ENCODE results near the gene HOGA1.
"Not testable (repeated sequence)": the region's sequence is repeated elsewhere in the genome, so short reads cannot be mapped to it uniquely, and the experiment has no call there.

Gene HOGA1

GRCh38 chr10:97599272-97599619, 15.1 kb downstream of the HOGA1 start:
- Histone ChIP-seq H3K4me3 (no peak overlapping the region), H3K27ac (no peak overlapping the region)

GRCh38 chr10:97600616-97601015, 16.4 kb downstream of the HOGA1 start:
- Histone ChIP-seq H3K27ac (no peak overlapping the region), H3K4me3 (no peak overlapping the region)

DNA sequence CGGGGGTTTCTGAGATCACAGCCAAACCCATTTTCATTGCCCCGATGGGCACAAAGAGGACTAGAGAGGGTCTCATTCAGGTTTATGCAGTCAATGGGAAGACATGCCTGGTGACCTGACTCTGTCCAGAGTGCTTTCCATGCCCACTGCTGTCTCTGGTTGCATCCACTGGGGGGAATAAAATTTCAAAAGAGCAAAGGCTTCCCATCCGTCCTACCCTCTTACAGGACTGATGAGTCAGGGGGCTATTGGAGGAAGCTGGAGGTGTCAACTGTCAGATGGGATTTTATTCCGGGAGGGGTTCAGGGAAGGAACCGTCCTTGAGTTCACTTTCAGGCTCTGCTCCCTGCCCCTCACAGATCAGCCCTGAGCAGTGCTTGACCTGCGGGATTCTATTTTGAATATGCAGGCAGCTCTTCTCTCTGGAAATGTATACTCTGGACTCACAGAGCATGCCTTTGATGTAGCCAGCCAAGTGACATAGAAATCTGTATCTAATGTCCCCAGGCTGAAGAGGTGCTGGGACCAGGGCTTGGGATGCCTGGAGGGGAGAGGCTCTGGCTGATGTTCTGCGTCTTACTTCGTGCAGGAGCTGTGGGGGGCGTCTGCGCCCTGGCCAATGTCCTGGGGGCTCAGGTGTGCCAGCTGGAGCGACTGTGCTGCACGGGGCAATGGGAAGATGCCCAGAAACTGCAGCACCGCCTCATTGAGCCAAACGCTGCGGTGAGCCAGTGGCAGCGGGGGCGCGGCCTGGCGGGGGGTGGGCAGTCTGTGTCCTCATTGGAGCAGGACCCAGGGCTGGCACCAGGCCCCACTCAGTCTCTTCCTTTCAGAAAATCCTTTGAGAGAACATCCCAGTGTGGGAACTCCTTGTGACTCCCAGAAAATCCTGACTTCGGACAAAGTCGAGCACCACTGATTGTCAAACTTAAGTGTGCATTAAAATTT, 17.4 kb downstream of the HOGA1 start:
- no peak overlapping the region for H3K27ac ChIP-seq
- H3K4me3 ChIP-seq, result no peak overlapping the region

DNA sequence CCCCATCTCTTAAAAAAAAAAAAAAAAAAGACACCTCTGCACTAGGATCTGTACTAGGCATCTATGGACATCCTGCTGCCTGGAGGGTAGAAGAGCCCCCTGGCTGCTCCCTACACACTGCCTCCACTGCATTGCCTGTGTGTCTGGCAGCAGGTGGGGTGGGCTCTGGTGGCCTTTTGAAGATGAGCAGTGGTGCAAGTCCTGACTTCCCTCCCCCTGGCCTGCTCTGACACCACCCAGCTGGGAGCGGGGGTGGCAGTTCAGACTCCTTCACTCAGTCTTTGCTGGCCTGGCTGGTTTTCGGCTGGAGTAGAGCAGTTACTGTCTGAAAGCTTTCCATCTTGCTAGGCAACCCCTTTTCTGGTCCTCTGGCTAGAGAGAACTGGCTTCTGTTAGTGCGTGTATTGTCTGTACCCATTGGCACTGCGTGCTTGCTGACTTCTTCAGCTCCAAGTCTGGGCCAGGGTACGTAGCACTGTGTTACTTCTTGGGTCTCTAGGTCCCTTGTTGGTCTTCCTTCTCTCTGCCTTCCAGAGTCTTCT, 23.0 kb downstream of the HOGA1 start:
- Histone ChIP-seq H3K27ac (no peak overlapping the region), H3K4me3 (no peak overlapping the region)

- peak overlapping the region in 1 of 21 experiments; percentile 8 for H3K27ac ChIP-seq
- no peak overlapping the region for H3K4me3 ChIP-seq
These were observed 24.9 kb downstream of the HOGA1 start for GRCh38 chr10:97608991-97609561.

DNA sequence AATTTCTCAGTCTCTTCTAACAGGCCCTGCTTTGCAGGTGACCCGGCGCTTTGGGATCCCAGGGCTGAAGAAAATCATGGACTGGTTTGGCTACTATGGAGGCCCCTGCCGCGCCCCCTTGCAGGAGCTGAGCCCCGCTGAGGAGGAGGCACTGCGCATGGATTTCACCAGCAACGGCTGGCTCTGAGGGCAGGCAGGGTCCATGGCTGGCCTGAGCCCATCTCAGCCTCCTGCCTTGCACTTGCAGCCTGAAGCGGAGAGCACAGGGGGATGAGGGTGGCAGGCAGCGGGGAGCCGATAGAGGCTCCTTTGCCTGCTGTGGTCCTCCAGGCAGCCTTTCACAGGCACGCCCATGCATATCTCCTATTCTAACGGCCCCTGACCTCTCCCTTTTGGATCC, 27.3 kb downstream of the HOGA1 start:
- Histone ChIP-seq H3K27ac (no peak overlapping the region), H3K4me3 (no peak overlapping the region)

DNA sequence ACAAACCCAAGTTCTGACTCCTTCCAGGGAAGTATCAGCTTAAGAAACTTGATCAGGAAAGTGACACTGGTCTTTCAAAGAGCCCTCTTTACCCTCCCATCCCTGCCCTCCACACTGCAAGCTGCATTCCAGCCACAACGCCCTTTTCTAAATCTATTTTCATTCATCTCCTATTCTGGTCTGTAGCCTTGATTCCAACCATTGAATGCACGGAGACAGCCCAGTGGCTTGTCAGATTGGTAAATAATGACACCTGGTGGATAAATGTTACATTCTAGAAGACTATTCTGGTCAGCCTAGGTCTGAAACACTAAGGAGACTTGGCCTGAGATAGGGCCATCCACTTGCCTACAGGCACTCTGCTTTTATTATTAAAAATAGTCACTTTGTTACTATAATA, 28.2 kb downstream of the HOGA1 start:
- H3K4me3 ChIP-seq, result no peak overlapping the region
- no peak overlapping the region for H3K27ac ChIP-seq

- no peak overlapping the region for H3K4me3 ChIP-seq
- H3K27ac ChIP-seq, result no peak overlapping the region
These were observed 34.1 kb downstream of the HOGA1 start for GRCh38 chr10:97618285-97618684.

DNA sequence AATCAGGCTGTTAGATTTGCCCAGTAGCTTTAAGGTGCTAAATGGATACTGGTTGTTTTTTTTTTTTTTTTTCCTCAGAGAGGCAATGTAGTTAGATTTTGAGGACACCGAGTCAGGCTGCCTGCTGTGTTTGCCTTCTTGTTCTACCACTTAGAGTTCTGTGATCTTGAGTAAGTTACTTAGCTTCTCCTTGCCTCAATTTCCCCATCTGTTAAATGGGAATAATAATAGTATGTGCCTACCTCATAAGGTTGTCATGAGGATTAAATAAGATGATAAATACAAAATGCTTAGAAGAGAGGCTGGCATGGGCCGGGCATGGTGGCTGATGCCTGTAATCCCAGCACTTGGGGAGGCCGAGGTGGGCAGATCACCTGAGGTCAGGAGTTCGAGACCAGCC, 34.5 kb downstream of the HOGA1 start:
- Histone ChIP-seq H3K27ac (no peak overlapping the region), H3K4me3 (no peak overlapping the region)

DNA sequence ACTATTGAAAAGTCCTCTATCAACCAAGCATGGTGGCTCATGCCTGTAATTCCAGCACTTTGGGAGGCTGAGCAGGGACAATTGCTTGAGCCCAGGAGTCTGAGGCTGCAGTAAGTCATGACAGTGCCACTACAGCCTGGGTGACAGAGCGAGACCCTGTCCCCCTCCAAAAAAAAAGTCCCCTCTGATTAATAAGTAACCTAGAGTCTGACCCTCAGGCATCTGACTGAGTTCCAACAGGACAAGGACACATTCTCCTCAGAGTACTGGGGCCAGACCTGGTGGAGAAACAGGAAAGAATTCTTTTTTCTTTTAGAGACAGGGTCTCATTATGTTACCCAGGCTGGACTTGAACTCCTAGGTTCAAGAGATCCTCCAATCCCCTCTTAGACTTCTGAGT, 39.1 kb downstream of the HOGA1 start:
- Histone ChIP-seq H3K27ac (no peak overlapping the region), H3K4me3 (no peak overlapping the region)

- no peak overlapping the region for H3K4me3 ChIP-seq
- H3K27ac ChIP-seq, result no peak overlapping the region
These were observed 43.5 kb downstream of the HOGA1 start for GRCh38 chr10:97627731-97628130.

- Histone ChIP-seq H3K4me3 (no peak overlapping the region), H3K27ac (no peak overlapping the region)
These were observed 44.0 kb downstream of the HOGA1 start for GRCh38 chr10:97628228-97628627.

- H3K27ac ChIP-seq, result no peak overlapping the region
- H3K4me3 ChIP-seq, result no peak overlapping the region
These were observed 45.1 kb downstream of the HOGA1 start for GRCh38 chr10:97629289-97629688.

- H3K27ac ChIP-seq, result no peak overlapping the region
- H3K4me3 ChIP-seq, result no peak overlapping the region
These were observed 46.9 kb downstream of the HOGA1 start for GRCh38 chr10:97631098-97631497.

GRCh38 chr10:97632949-97633884, 49.0 kb downstream of the HOGA1 start, which contains the start of gene MORN4:
TSS of gene MORN4 (minus strand) at chr10:97633500. CDS start at chr10:97619653, 13,847 bp downstream.
- H3K27ac ChIP-seq, result peak within 1 kb of the TSS in 16 of 21 experiments; percentile 3 to 68 (median 50)
- H3K4me3 ChIP-seq, result peak within 1 kb of the TSS; percentile 48 to 80 (median 62)

GRCh38 chr10:97633921-97634320, 49.7 kb downstream of the HOGA1 start:
- H3K27ac ChIP-seq, result peak overlapping the region in 9 of 21 experiments; percentile 48 to 68 (median 60)
- peak overlapping the region in 6 of 7 experiments; percentile 48 to 80 (median 62) for H3K4me3 ChIP-seq

DNA sequence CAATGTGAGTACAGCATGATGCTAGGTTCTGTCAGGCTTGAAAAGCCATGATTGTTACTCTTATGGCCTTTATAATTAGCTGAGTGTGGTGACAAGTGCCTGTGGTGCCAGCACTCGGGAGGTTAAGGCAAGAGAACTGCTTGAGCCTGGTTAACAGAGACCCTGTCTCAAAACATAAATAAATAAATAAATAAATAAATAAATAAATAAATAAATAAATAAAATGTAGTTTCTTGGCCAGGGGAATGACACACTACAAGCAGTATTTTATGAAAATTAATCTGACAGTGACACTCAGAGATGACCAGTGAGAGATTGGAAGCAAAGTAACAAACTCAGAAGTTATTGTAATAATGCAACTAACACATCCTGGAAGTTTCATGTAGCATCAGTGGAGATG, 51.4 kb downstream of the HOGA1 start:
- Histone ChIP-seq H3K27ac (no peak overlapping the region), H3K4me3 (no peak overlapping the region)

- H3K4me3 ChIP-seq, H3K27ac ChIP-seq: not testable (repeated sequence)
These were observed 54.9 kb downstream of the HOGA1 start for GRCh38 chr10:97639090-97639489.

GRCh38 chr10:97640174-97640867, 56.1 kb downstream of the HOGA1 start, which contains the start of gene PI4K2A:
TSS of gene PI4K2A (plus strand) at chr10:97640671. CDS start at chr10:97640743, 72 bp downstream.
- Histone ChIP-seq H3K4me3 (peak within 1 kb of the TSS; percentile 54 to 89 (median 72)), H3K27ac (peak within 1 kb of the TSS; percentile 39 to 93 (median 85))
